Lung (tissue), 12 donors: ENCODE results near the gene E2F4. TPM values are rescaled to one million over a fixed set of nuclear protein-coding genes. Genes with fewer than 3 reads are reported as not detected.
A peak's percentile ranks its signal among the peaks of the same experiment; 100 is the strongest.

Experiments used
- ATAC-seq: fragments of 200-7000 bp; cut with Tn5 transposase; one replicate; pipeline ENCODE4 v1.9.1; 2020; ENCODE audit warnings: moderate number of reproducible peaks; ENCODE audit not compliant: insufficient read depth, low FRiP score
- DNase-seq, 3 donors: peaks; one replicate each; pipeline ENCODE4 v3.0.0-alpha.2; 2013 to 2017
- H3K27ac ChIP-seq, 2 donors: one replicate each; pipeline ENCODE4 v1.5.1; 2013; ENCODE audit warnings: mild to moderate bottlenecking in 2 of 2, moderate library complexity in 2 of 2, control low read depth in 1 of 2, inconsistent platforms in 1 of 2, low read depth in 1 of 2, low read length in 1 of 2
- H3K27me3 ChIP-seq, 3 donors: one replicate each; pipeline ENCODE4 v1.5.1; 2013; ENCODE audit warnings: low read length in 2 of 3; ENCODE audit not compliant: control insufficient read depth in 3 of 3, insufficient read depth in 3 of 3
- H3K36me3 ChIP-seq, 4 donors: one replicate each; pipeline ENCODE4 v1.5.1; 2013; ENCODE audit warnings: low read length in 4 of 4, mild to moderate bottlenecking in 1 of 4, moderate library complexity in 1 of 4; ENCODE audit not compliant: control insufficient read depth in 4 of 4, insufficient read depth in 4 of 4
- H3K4me1 ChIP-seq, 5 donors: one replicate each; pipeline ENCODE4 v1.5.1; 2013; ENCODE audit warnings: low read length in 5 of 5, mild to moderate bottlenecking in 2 of 5, moderate library complexity in 1 of 5; ENCODE audit not compliant: control insufficient read depth in 5 of 5, insufficient read depth in 5 of 5
- H3K4me3 ChIP-seq: one replicate; pipeline ENCODE4 v1.5.1; 2013; ENCODE audit warnings: mild to moderate bottlenecking, control low read depth, moderate library complexity
- H3K9ac ChIP-seq, 2 donors: one replicate each; pipeline ENCODE4 v1.5.1; 2013; ENCODE audit warnings: low read length in 2 of 2, control low read depth in 1 of 2; ENCODE audit not compliant: insufficient read depth in 1 of 2
- H3K9me3 ChIP-seq, 4 donors: one replicate each; pipeline ENCODE4 v1.5.1; 2013; ENCODE audit warnings: low read length in 3 of 4, mild to moderate bottlenecking in 1 of 4, moderate library complexity in 1 of 4; ENCODE audit not compliant: control insufficient read depth in 4 of 4, insufficient read depth in 3 of 4
- WGBS, 2 donors: extraction: QIAGEN DNeasy Blood & Tissue Kit; methylation state at CpG; one replicate each; pipeline ENCODE4 v1.1.7; 2013; 5-methylcytosine and 5-hydroxymethylcytosine counted together
- polyA plus RNA-seq, 2 donors: library from polyadenylated mRNA; stranded (reverse); fragments of 200-250 nt; gene quantifications; one replicate each; pipeline ENCODE4 v1.2.1, GENCODE V29; 2013
- total RNA-seq, 2 donors: library from RNA; depleted of rRNA in 1 of 2; stranded (reverse); fragments of >200 nt in 1 of 2; gene quantifications; one replicate each; pipeline ENCODE4 v1.2.1, GENCODE V29; 2014 to 2021
- TF ChIP-seq, protein P1 (sequence below): IDR thresholded peaks from 2 replicates; pipeline ENCODE4 v1.5.1; 2012; ENCODE audit warnings: mild to moderate bottlenecking; ENCODE audit errors: control extremely low read depth, extremely low read depth
- donor health status: control.
- donor health status: control.
- donor health status: Bipolar disorder and iron deficiency.
- donor health status: healthy.
- donor health status: DM: yes; HTN: yes; CAD: no.

E2F4 gene
- total and polyA plus RNA-seq, 4 donors = 27.8 to 86.1 (median 56.4) TPM

DNA sequence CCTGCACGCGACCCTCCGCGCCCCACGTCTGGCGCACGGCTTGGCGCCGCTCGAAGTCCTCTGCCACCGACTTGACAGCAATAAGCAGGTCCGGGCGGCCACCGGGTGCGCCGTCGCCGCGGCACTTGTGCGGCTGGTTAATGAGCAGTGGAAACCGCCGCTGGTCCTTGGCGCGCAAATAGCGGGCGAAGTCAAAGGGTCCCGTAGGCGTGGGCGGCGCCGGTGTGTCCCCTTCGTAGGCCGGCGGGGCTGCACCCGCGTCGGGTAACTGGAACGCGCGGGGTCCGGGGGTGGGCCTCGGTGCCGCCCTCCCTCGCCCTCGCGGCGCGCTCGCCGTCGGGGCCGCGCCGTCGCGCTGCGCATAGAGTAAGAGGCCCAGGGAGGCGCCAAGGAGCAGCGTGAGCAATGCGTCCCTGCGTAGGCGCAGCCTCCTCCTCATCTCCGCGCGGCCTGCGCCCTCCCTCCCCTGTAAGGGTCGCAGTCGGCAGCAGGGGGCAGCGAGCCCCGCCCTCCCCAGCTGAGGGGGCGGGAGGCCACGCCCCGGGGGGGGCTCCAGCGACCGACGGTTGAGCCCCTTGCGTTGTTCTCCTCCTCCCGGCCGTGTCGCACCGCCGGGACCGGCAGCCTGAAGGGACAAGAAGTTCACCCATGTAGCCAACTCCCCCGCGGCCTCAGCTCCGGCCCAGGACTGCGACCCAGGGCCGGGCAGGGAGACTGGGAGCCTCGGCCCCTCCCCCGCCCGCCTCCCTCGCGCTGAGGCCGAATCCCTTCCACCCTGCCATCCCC, 41.7 kb upstream of the E2F4 start:
- no peaks in the 10 kb centered on the region for H3K9me3 ChIP-seq
- peaks cover 0 to 18% (median 4%) of the 10 kb centered on the region in 5 donors for H3K4me1 ChIP-seq
- peak overlapping the region; percentile 60 for H3K4me3 ChIP-seq
- H3K27ac ChIP-seq = peak overlapping the region; percentile 65 to 78
- H3K36me3 ChIP-seq = peaks cover 0 to 31% (median 21%) of the 10 kb centered on the region in 4 donors
- ATAC-seq (peak; percentile 68), DNase-seq (peak; percentile 84 to 94 (median 88))
- H3K27me3 ChIP-seq = peaks cover 0 to 14% (median 9%) of the 10 kb centered on the region in 3 donors
- H3K9ac ChIP-seq = no peak overlapping the region
- WGBS, 2 donors = 4 to 9% methylated on average over 67 to 94 of the region's 94 CpGs
- TF ChIP-seq, protein P1, sequence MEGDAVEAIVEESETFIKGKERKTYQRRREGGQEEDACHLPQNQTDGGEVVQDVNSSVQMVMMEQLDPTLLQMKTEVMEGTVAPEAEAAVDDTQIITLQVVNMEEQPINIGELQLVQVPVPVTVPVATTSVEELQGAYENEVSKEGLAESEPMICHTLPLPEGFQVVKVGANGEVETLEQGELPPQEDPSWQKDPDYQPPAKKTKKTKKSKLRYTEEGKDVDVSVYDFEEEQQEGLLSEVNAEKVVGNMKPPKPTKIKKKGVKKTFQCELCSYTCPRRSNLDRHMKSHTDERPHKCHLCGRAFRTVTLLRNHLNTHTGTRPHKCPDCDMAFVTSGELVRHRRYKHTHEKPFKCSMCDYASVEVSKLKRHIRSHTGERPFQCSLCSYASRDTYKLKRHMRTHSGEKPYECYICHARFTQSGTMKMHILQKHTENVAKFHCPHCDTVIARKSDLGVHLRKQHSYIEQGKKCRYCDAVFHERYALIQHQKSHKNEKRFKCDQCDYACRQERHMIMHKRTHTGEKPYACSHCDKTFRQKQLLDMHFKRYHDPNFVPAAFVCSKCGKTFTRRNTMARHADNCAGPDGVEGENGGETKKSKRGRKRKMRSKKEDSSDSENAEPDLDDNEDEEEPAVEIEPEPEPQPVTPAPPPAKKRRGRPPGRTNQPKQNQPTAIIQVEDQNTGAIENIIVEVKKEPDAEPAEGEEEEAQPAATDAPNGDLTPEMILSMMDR = no peak

DNA sequence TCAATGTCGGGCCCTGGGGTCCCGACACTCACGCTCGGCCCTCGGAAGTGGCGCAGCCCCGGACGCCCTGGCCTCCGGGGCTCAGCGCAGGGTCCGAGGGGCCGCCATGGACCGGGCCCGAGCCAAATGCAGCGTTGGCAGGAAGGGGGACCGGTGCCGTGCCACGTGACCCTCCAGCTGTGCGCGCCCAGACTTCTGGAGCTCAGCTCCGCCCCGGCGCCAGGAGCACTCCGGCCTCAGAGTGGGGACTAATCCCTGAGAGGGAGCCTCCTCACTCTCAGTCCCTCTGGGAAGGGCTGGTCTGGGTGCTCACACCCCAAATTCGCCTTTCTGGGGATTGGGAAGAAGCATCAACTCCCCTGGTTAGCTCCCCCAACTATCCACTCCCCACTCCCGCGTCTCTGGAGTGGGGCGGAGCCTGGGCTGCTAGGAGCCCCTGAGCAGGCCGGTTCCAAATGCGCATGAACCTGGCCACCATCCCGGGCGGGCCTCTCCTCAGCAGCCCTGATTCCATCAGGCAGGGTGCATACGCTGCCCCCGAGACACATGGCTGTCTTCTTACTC, 41.0 kb upstream of the E2F4 start, which contains the start of gene B3GNT9:
Gene B3GNT9 (minus strand): TSS at position 166 of the 564 bp plus-strand sequence. CDS start 513 bp downstream, outside the sequence.
- Histone ChIP-seq H3K27me3 (peaks cover 0 to 18% (median 13%) of the 10 kb centered on the region in 3 donors), H3K4me1 (peaks cover 0 to 24% (median 4%) of the 10 kb centered on the region in 5 donors), H3K36me3 (peaks cover 0 to 25% (median 15%) of the 10 kb centered on the region in 4 donors), H3K27ac (peak within 1 kb of the TSS; percentile 65 to 78), H3K9me3 (no peaks in the 10 kb centered on the region), H3K9ac (peak within 1 kb of the TSS in 1 of 2 donors; percentile 62), H3K4me3 (peak within 1 kb of the TSS; percentile 60)
- DNase-seq (peak; percentile 88 to 94 (median 92)), ATAC-seq (peak; percentile 68)
- TF ChIP-seq, protein P1 = no peak
- 1% methylated on average over 33 to 34 of the region's 34 CpGs for WGBS, 2 donors

DNA sequence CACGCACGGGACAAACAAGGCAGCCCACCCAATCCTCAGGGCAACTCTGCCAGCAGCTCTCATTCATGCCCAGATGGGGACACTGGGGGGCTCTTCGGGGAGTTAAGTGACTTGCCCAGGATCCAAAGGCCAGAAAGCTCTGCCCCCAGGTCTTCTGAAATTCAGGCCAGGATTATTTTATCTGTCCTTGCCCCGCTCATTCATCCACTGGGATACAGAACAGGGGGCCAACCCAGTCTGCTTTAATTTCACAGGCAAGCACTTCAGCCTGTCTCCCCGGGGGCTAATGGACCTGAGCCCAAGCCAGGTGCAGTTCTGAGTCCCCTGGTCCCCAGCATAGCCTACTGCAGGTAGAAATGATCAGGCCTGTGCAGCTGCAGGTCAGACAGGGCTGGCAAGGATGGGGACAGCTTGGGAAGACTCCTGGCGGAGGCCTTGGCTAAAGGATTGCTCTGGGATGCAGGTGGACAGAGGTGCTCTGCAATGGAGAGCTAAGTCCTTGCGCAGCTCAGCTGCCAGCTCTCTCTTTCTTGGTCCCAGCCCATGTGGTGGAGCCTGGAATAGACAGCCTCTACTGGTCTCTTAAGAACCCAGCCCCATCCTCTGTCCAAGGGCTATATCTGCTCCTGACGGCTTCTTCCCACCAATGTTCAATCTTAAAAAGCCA, 40.4 kb upstream of the E2F4 start:
- Histone ChIP-seq H3K27me3 (peaks cover 0 to 25% (median 19%) of the 10 kb centered on the region in 3 donors), H3K9ac (no peak overlapping the region), H3K4me3 (no peak overlapping the region), H3K27ac (no peak overlapping the region), H3K36me3 (peaks cover 0 to 19% (median 9%) of the 10 kb centered on the region in 4 donors), H3K4me1 (peaks cover 0 to 24% (median 4%) of the 10 kb centered on the region in 5 donors), H3K9me3 (no peaks in the 10 kb centered on the region)
- ATAC-seq = no peak
- no peak for DNase-seq
- TF ChIP-seq, protein P1 = no peak
- 61 to 65% methylated on average over 8 of the region's 8 CpGs for WGBS, 2 donors
